Stimulated activated naive CD8-positive, alpha-beta T cell treated with anti-CD3 and anti-CD28 coated beads, Interleukin-15, Interleukin-2, amounts not matched to agents 100 ng/mL and 50 ng/mL, for 24 hours (primary cell): Measurements from ENCODE around the gene SUMF1.
A peak's percentile ranks its signal among the peaks of the same experiment; 100 is the strongest.
"Not testable (repeated sequence)": the region's sequence is repeated elsewhere in the genome, so short reads cannot be mapped to it uniquely, and the experiment has no call there.

Experiments
- H3K27ac Mint-ChIP-seq: one replicate; pipeline ENCODE4 v1.8.0; 2021; ENCODE audit warnings: mild to moderate bottlenecking, mixed read lengths
- H3K27me3 Mint-ChIP-seq: one replicate; pipeline ENCODE4 v1.8.0; 2021; ENCODE audit warnings: mixed read lengths
- H3K36me3 Mint-ChIP-seq: one replicate; pipeline ENCODE4 v1.8.0; 2021; ENCODE audit warnings: low read depth, mixed read lengths
- H3K4me1 Mint-ChIP-seq: one replicate; pipeline ENCODE4 v1.8.0; 2021; ENCODE audit warnings: low read depth, mixed read lengths
- H3K4me3 Mint-ChIP-seq: one replicate; pipeline ENCODE4 v1.8.0; 2021; ENCODE audit warnings: mild to moderate bottlenecking, mixed read lengths
- H3K9me3 Mint-ChIP-seq: one replicate; pipeline ENCODE4 v1.8.0; 2021; ENCODE audit warnings: mixed read lengths

SUMF1 gene

GRCh38 chr3:4456780-4457179 is 10.3 kb downstream of the SUMF1 start:
- not testable (repeated sequence) for H3K4me3 Mint-ChIP-seq, H3K4me1 Mint-ChIP-seq, H3K36me3 Mint-ChIP-seq, H3K9me3 Mint-ChIP-seq, H3K27me3 Mint-ChIP-seq, H3K27ac Mint-ChIP-seq

GRCh38 chr3:4454142-4454541 is 12.9 kb downstream of the SUMF1 start:
- Mint-ChIP-seq H3K9me3 (no peaks in the 10 kb centered on the region), H3K27ac (no peak overlapping the region), H3K4me1 (peaks cover 4% of the 10 kb centered on the region), H3K27me3 (no peaks in the 10 kb centered on the region), H3K36me3 (peaks cover 22% of the 10 kb centered on the region), H3K4me3 (no peak overlapping the region)

GRCh38 chr3:4449043-4449805 is 17.8 kb downstream of the SUMF1 start:
- peaks cover 54% of the 10 kb centered on the region for H3K36me3 Mint-ChIP-seq
- no peaks in the 10 kb centered on the region for H3K27me3 Mint-ChIP-seq
- peaks cover 3% of the 10 kb centered on the region for H3K4me1 Mint-ChIP-seq
- no peaks in the 10 kb centered on the region for H3K9me3 Mint-ChIP-seq
- H3K27ac Mint-ChIP-seq, result peak overlapping the region; percentile 18
- no peak overlapping the region for H3K4me3 Mint-ChIP-seq

GRCh38 chr3:4448187-4448586 is 18.9 kb downstream of the SUMF1 start:
- H3K27ac Mint-ChIP-seq, result no peak overlapping the region
- H3K4me3 Mint-ChIP-seq, result no peak overlapping the region
- no peaks in the 10 kb centered on the region for H3K27me3 Mint-ChIP-seq
- H3K36me3 Mint-ChIP-seq, result peaks cover 54% of the 10 kb centered on the region
- no peaks in the 10 kb centered on the region for H3K4me1 Mint-ChIP-seq
- no peaks in the 10 kb centered on the region for H3K9me3 Mint-ChIP-seq

GRCh38 chr3:4447295-4447999 is 19.6 kb downstream of the SUMF1 start:
- H3K27me3 Mint-ChIP-seq, result no peaks in the 10 kb centered on the region
- peaks cover 52% of the 10 kb centered on the region for H3K36me3 Mint-ChIP-seq
- H3K4me1 Mint-ChIP-seq, result no peaks in the 10 kb centered on the region
- no peaks in the 10 kb centered on the region for H3K9me3 Mint-ChIP-seq
- H3K4me3 Mint-ChIP-seq, result no peak overlapping the region
- no peak overlapping the region for H3K27ac Mint-ChIP-seq

GRCh38 chr3:4440951-4441350 is 26.1 kb downstream of the SUMF1 start:
- H3K27ac Mint-ChIP-seq, result no peak overlapping the region
- peaks cover 31% of the 10 kb centered on the region for H3K36me3 Mint-ChIP-seq
- no peaks in the 10 kb centered on the region for H3K9me3 Mint-ChIP-seq
- H3K4me1 Mint-ChIP-seq, result no peaks in the 10 kb centered on the region
- no peak overlapping the region for H3K4me3 Mint-ChIP-seq
- H3K27me3 Mint-ChIP-seq, result no peaks in the 10 kb centered on the region

- Mint-ChIP-seq H3K9me3 (no peaks in the 10 kb centered on the region), H3K27ac (no peak overlapping the region), H3K4me1 (no peaks in the 10 kb centered on the region), H3K27me3 (no peaks in the 10 kb centered on the region), H3K4me3 (no peak overlapping the region), H3K36me3 (peaks cover 36% of the 10 kb centered on the region)
Observed at GRCh38 chr3:4438296-4438695, 28.8 kb downstream of the SUMF1 start.

GRCh38 chr3:4432259-4432658 is 34.8 kb downstream of the SUMF1 start:
- no peak overlapping the region for H3K4me3 Mint-ChIP-seq
- H3K27me3 Mint-ChIP-seq, result no peaks in the 10 kb centered on the region
- H3K4me1 Mint-ChIP-seq, result peaks cover 4% of the 10 kb centered on the region
- no peak overlapping the region for H3K27ac Mint-ChIP-seq
- peaks cover 35% of the 10 kb centered on the region for H3K36me3 Mint-ChIP-seq
- H3K9me3 Mint-ChIP-seq, result no peaks in the 10 kb centered on the region

- Mint-ChIP-seq H3K9me3 (peaks cover 6% of the 10 kb centered on the region), H3K4me3 (no peak overlapping the region), H3K27me3 (no peaks in the 10 kb centered on the region), H3K36me3 (peaks cover 36% of the 10 kb centered on the region), H3K27ac (no peak overlapping the region), H3K4me1 (peaks cover 28% of the 10 kb centered on the region)
Observed at GRCh38 chr3:4429648-4430350, 37.3 kb downstream of the SUMF1 start.

GRCh38 chr3:4426782-4427344 is 40.2 kb downstream of the SUMF1 start:
- Mint-ChIP-seq H3K36me3 (peaks cover 24% of the 10 kb centered on the region), H3K27me3 (no peaks in the 10 kb centered on the region), H3K4me1 (peaks cover 43% of the 10 kb centered on the region), H3K27ac (peak overlapping the region; percentile 96), H3K9me3 (peaks cover 6% of the 10 kb centered on the region), H3K4me3 (no peak overlapping the region)

GRCh38 chr3:4426261-4426781 is 40.7 kb downstream of the SUMF1 start:
- H3K36me3 Mint-ChIP-seq, result peaks cover 19% of the 10 kb centered on the region
- peak overlapping the region; percentile 96 for H3K27ac Mint-ChIP-seq

GRCh38 chr3:4425707-4426106 is 41.4 kb downstream of the SUMF1 start:
- peak overlapping the region; percentile 96 for H3K27ac Mint-ChIP-seq
- H3K9me3 Mint-ChIP-seq, result peaks cover 6% of the 10 kb centered on the region
- H3K36me3 Mint-ChIP-seq, result peaks cover 17% of the 10 kb centered on the region
- no peaks in the 10 kb centered on the region for H3K27me3 Mint-ChIP-seq
- H3K4me3 Mint-ChIP-seq, result no peak overlapping the region
- peaks cover 55% of the 10 kb centered on the region for H3K4me1 Mint-ChIP-seq

More at GRCh38 chr3:4426261-4426781, 40.7 kb downstream of the SUMF1 start:
- H3K4me1 Mint-ChIP-seq, result peaks cover 49% of the 10 kb centered on the region
- H3K27me3 Mint-ChIP-seq, result no peaks in the 10 kb centered on the region
- peaks cover 6% of the 10 kb centered on the region for H3K9me3 Mint-ChIP-seq
- no peak overlapping the region for H3K4me3 Mint-ChIP-seq

GRCh38 chr3:4425055-4425454 is 42.0 kb downstream of the SUMF1 start:
- Mint-ChIP-seq H3K27ac (peak overlapping the region; percentile 96), H3K27me3 (no peaks in the 10 kb centered on the region), H3K4me3 (no peak overlapping the region), H3K4me1 (peaks cover 58% of the 10 kb centered on the region), H3K36me3 (peaks cover 17% of the 10 kb centered on the region), H3K9me3 (peaks cover 6% of the 10 kb centered on the region)

- peaks cover 38% of the 10 kb centered on the region for H3K36me3 Mint-ChIP-seq
- H3K27ac Mint-ChIP-seq, result peak overlapping the region; percentile 76
- no peaks in the 10 kb centered on the region for H3K27me3 Mint-ChIP-seq
- H3K4me1 Mint-ChIP-seq, result peaks cover 53% of the 10 kb centered on the region
- peaks cover 6% of the 10 kb centered on the region for H3K9me3 Mint-ChIP-seq
- no peak overlapping the region for H3K4me3 Mint-ChIP-seq
Observed at GRCh38 chr3:4421121-4421520, 45.9 kb downstream of the SUMF1 start.

GRCh38 chr3:4419920-4420319 is 47.1 kb downstream of the SUMF1 start:
- H3K36me3 Mint-ChIP-seq, result peaks cover 34% of the 10 kb centered on the region
- peaks cover 41% of the 10 kb centered on the region for H3K4me1 Mint-ChIP-seq
- H3K9me3 Mint-ChIP-seq, result no peaks in the 10 kb centered on the region
- no peak overlapping the region for H3K27ac Mint-ChIP-seq
- H3K4me3 Mint-ChIP-seq, result no peak overlapping the region
- no peaks in the 10 kb centered on the region for H3K27me3 Mint-ChIP-seq
